CD4-positive, alpha-beta T cell treated with Interleukin-2 at 100 ng/mL for 4 hours (primary cell): ENCODE data around the gene JAM3.
A peak's percentile ranks its signal among the peaks of the same experiment; 100 is the strongest.

Source experiments
- DNase-seq: peaks from one replicate; pipeline ENCODE4 v3.0.0-alpha.2; 2020; ENCODE audit warnings: low spot score

The JAM3 gene

GRCh38 chr11:134039726-134040385 lies 29.0 kb upstream of the JAM3 start:
- no peak for DNase-seq

GRCh38 chr11:134040386-134041302 lies 28.2 kb upstream of the JAM3 start:
- no peak for DNase-seq

- no peak for DNase-seq
These were observed 27.5 kb upstream of the JAM3 start for GRCh38 chr11:134041349-134041748.

GRCh38 chr11:134041791-134042696 lies 26.8 kb upstream of the JAM3 start:
- DNase-seq = no peak

GRCh38 chr11:134043821-134044420 lies 25.0 kb upstream of the JAM3 start:
- DNase-seq = no peak

- DNase-seq = no peak
These were observed 24.2 kb upstream of the JAM3 start for GRCh38 chr11:134044514-134045284.

- peak; percentile 21 for DNase-seq
These were observed 22.9 kb upstream of the JAM3 start for GRCh38 chr11:134045799-134046635.

- DNase-seq = no peak
These were observed 22.0 kb upstream of the JAM3 start for GRCh38 chr11:134046681-134047449.

- no peak for DNase-seq
These were observed 21.3 kb upstream of the JAM3 start for GRCh38 chr11:134047586-134047999.

- no peak for DNase-seq
These were observed 20.8 kb upstream of the JAM3 start for GRCh38 chr11:134048028-134048427.

GRCh38 chr11:134049303-134049702 lies 19.6 kb upstream of the JAM3 start:
- DNase-seq = no peak

- DNase-seq = peak; percentile 73
These were observed 18.1 kb upstream of the JAM3 start for GRCh38 chr11:134050541-134051383.

- no peak for DNase-seq
These were observed 16.4 kb upstream of the JAM3 start for GRCh38 chr11:134052395-134052987.

- DNase-seq = no peak
These were observed 15.6 kb upstream of the JAM3 start for GRCh38 chr11:134052988-134053945.

- no peak for DNase-seq
These were observed 13.8 kb upstream of the JAM3 start for GRCh38 chr11:134055029-134055428.

GRCh38 chr11:134060316-134060715 lies 8.6 kb upstream of the JAM3 start:
- no peak for DNase-seq
